Measurements from ENCODE around the gene CFB.

CFB gene

GRCh38 chr6:31896856-31897611 lies 48.9 kb upstream of the CFB start (continued):
- peak; percentile 64 for TF ChIP-seq ZNF335 (tag by site-specific recombination; conservative IDR thresholded peaks at IDR 0.05)
- no peak for TF ChIP-seq ZNF354C (tag by site-specific recombination; IDR thresholded peaks at IDR 0.05; ENCODE audit: borderline replicate concordance, low read depth)
- no peak for TF ChIP-seq TSHZ1 (tag by site-specific recombination; IDR thresholded peaks at IDR 0.05; ENCODE audit: borderline replicate concordance)
- no peak for TF ChIP-seq ZBTB21 (tag by site-specific recombination; IDR thresholded peaks at IDR 0.05)
- TF ChIP-seq ZFHX2 (tag by site-specific recombination; conservative IDR thresholded peaks at IDR 0.05) = peak; percentile 81
- no peak for TF ChIP-seq ZNF174 (tag by site-specific recombination; IDR thresholded peaks at IDR 0.05)
- peak; percentile 53; the same call in 1 of the 2 replicates for TF ChIP-seq ZBTB48 (tag by site-specific recombination; IDR thresholded peaks at IDR 0.05)
- no peak for TF ChIP-seq ZNF362 (tag by site-specific recombination; IDR thresholded peaks at IDR 0.05)
- peak; percentile 83 for TF ChIP-seq KLF9 (tag by site-specific recombination; IDR thresholded peaks at IDR 0.05; ENCODE audit: low read depth)
- TF ChIP-seq PRDM1 (tag by site-specific recombination; IDR thresholded peaks at IDR 0.05) = no peak
- TF ChIP-seq, protein P1, sequence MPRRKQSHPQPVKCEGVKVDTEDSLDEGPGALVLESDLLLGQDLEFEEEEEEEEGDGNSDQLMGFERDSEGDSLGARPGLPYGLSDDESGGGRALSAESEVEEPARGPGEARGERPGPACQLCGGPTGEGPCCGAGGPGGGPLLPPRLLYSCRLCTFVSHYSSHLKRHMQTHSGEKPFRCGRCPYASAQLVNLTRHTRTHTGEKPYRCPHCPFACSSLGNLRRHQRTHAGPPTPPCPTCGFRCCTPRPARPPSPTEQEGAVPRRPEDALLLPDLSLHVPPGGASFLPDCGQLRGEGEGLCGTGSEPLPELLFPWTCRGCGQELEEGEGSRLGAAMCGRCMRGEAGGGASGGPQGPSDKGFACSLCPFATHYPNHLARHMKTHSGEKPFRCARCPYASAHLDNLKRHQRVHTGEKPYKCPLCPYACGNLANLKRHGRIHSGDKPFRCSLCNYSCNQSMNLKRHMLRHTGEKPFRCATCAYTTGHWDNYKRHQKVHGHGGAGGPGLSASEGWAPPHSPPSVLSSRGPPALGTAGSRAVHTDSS (tag by site-specific recombination; IDR thresholded peaks at IDR 0.05) = no peak
- TF ChIP-seq, protein P2, sequence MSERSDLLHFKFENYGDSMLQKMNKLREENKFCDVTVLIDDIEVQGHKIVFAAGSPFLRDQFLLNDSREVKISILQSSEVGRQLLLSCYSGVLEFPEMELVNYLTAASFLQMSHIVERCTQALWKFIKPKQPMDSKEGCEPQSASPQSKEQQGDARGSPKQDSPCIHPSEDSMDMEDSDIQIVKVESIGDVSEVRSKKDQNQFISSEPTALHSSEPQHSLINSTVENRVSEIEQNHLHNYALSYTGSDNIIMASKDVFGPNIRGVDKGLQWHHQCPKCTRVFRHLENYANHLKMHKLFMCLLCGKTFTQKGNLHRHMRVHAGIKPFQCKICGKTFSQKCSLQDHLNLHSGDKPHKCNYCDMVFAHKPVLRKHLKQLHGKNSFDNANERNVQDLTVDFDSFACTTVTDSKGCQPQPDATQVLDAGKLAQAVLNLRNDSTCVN (tag by site-specific recombination; optimal IDR thresholded peaks at IDR 0.05) = peak; percentile 54
- TF ChIP-seq SP3 (tag by site-specific recombination; IDR thresholded peaks at IDR 0.05) = 0 out of 2 replicates have a peak, but pooled peaks have one; percentile 11
- no peak for TF ChIP-seq ZNF114 (tag by site-specific recombination; IDR thresholded peaks at IDR 0.05)
- TF ChIP-seq, protein P3, sequence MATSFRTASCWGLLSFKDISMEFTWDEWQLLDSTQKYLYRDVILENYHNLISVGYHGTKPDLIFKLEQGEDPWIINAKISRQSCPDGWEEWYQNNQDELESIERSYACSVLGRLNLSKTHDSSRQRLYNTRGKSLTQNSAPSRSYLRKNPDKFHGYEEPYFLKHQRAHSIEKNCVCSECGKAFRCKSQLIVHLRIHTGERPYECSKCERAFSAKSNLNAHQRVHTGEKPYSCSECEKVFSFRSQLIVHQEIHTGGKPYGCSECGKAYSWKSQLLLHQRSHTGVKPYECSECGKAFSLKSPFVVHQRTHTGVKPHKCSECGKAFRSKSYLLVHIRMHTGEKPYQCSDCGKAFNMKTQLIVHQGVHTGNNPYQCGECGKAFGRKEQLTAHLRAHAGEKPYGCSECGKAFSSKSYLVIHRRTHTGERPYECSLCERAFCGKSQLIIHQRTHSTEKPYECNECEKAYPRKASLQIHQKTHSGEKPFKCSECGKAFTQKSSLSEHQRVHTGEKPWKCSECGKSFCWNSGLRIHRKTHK (tag by site-specific recombination; IDR thresholded peaks at IDR 0.05) = no peak
- TF ChIP-seq ZNF548 (tag by site-specific recombination; IDR thresholded peaks at IDR 0.05) = no peak
- TF ChIP-seq ZSCAN5A (tag by site-specific recombination; IDR thresholded peaks at IDR 0.05) = no peak
- TF ChIP-seq, protein P4, sequence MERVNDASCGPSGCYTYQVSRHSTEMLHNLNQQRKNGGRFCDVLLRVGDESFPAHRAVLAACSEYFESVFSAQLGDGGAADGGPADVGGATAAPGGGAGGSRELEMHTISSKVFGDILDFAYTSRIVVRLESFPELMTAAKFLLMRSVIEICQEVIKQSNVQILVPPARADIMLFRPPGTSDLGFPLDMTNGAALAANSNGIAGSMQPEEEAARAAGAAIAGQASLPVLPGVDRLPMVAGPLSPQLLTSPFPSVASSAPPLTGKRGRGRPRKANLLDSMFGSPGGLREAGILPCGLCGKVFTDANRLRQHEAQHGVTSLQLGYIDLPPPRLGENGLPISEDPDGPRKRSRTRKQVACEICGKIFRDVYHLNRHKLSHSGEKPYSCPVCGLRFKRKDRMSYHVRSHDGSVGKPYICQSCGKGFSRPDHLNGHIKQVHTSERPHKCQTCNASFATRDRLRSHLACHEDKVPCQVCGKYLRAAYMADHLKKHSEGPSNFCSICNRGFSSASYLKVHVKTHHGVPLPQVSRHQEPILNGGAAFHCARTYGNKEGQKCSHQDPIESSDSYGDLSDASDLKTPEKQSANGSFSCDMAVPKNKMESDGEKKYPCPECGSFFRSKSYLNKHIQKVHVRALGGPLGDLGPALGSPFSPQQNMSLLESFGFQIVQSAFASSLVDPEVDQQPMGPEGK (tag by site-specific recombination; IDR thresholded peaks at IDR 0.05) = peak; percentile 58; the same call in 1 of the 2 replicates
- TF ChIP-seq TRIM28 (IDR thresholded peaks at IDR 0.05; ENCODE audit: borderline replicate concordance, low read length) = no peak
- no peak for TF ChIP-seq ZNF544 (tag by site-specific recombination; IDR thresholded peaks at IDR 0.05)
- TF ChIP-seq ZBTB10 (tag by site-specific recombination; IDR thresholded peaks at IDR 0.05) = peak; percentile 26; the same call in 1 of the 2 replicates
- TF ChIP-seq GLIS1 (tag by site-specific recombination; IDR thresholded peaks at IDR 0.05) = peak; percentile 62
- no peak for TF ChIP-seq ZSCAN23 (tag by site-specific recombination; IDR thresholded peaks at IDR 0.05)
- no peak for TF ChIP-seq ZNF433 (tag by site-specific recombination; IDR thresholded peaks at IDR 0.05; ENCODE audit: low read depth)

All from HEK293 (cell line).